Transverse colon (tissue), 4 donors: ENCODE results near the gene TPBG. TPM values are rescaled to one million over a fixed set of nuclear protein-coding genes. Genes with fewer than 3 reads are reported as not detected.

ENCODE experiments used
- DNase-seq: peaks from one replicate; pipeline ENCODE4 v3.0.0-alpha.2; 2019
- H3K27ac ChIP-seq, 4 donors: fragments of 200-600 bp; sonication (generic); 2 replicates each; pipeline ENCODE4 v1.5.1; 2016 to 2018; ENCODE audit warnings: inconsistent platforms in 4 of 4
- H3K27me3 ChIP-seq: fragments of 200-600 bp; sonication (generic); 2 replicates; pipeline ENCODE4 v1.5.1; 2017; ENCODE audit warnings: inconsistent platforms
- H3K36me3 ChIP-seq, 4 donors: fragments of 200-600 bp; sonication (generic); 2 replicates each; pipeline ENCODE4 v1.5.1; 2017 to 2019; ENCODE audit warnings: inconsistent platforms in 4 of 4
- H3K4me1 ChIP-seq, 4 donors: fragments of 200-600 bp; sonication (generic); 2 replicates each; pipeline ENCODE4 v1.5.1; 2017 to 2020; ENCODE audit warnings: inconsistent platforms in 4 of 4
- H3K4me3 ChIP-seq, 4 donors: fragments of 200-600 bp; sonication (generic); 1 replicate in 1 of 4; 2 replicates in 3 of 4; pipeline versions ENCODE4 v1.5.1 to v1.6.1; 2017 to 2019; ENCODE audit warnings: inconsistent platforms in 4 of 4
- H3K9me3 ChIP-seq, 2 donors: fragments of 200-600 bp; sonication (generic); 2 replicates each; pipeline ENCODE4 v1.5.1; 2017 to 2019; ENCODE audit warnings: inconsistent platforms in 2 of 2
- CTCF ChIP-seq, 5 experiments: fragments of 200-600 bp in 3 of 5; fragments of 450-650 bp in 2 of 5; sonication (generic) in 3 of 5; IDR thresholded peaks; 1 replicate in 2 of 5; 2 replicates in 3 of 5; pipeline ENCODE4 v1.5.1; 2016 to 2017; ENCODE audit warnings: antibody characterized with exemption in 5 of 5, inconsistent platforms in 3 of 5, mild to moderate bottlenecking in 2 of 5, moderate library complexity in 1 of 5
- EP300 ChIP-seq: sonication (generic); formaldehyde crosslinking; IDR thresholded peaks from one replicate; pipeline ENCODE4 v1.6.1; 2017; ENCODE audit warnings: antibody characterized with exemption, low read depth
- POLR2A ChIP-seq: fragments of 450-650 bp; IDR thresholded peaks from one replicate; pipeline ENCODE4 v1.6.1; 2016; ENCODE audit warnings: antibody characterized with exemption, mild to moderate bottlenecking, moderate library complexity
- POLR2AphosphoS5 ChIP-seq, 3 donors: sonication (generic); formaldehyde crosslinking; IDR thresholded peaks; one replicate each; pipeline ENCODE4 v1.6.1; 2016; ENCODE audit warnings: antibody characterized with exemption in 3 of 3
- WGBS, 2 donors: methylation state at CpG; one replicate each; pipeline ENCODE4 v1.1.5; 2018; ENCODE audit warnings: low coverage in 1 of 2; 5-methylcytosine and 5-hydroxymethylcytosine counted together
- in situ Hi-C, 4 donors: fragments of 200-750 bp; cut with MboI; loops; one replicate each; pipeline versions ENCODE4 v1.15.0 to v1.15.1; 2017; ENCODE audit warnings: low sequenced_read_pairs in 3 of 4, low pct_ligation_motif_present in 1 of 4, low pct_unique_long_range_greater_than_20kb in 1 of 4
- intact Hi-C: fragments of 100-400 bp; cut with DNase I; formaldehyde crosslinking; loops from one replicate; pipeline ENCODE4 v1.15.1; 2023; ENCODE audit warnings: low total_unique reads
- total RNA-seq, 4 donors: library from RNA; depleted of rRNA; stranded (reverse); fragments of >200 nt; gene quantifications; one replicate each; pipeline ENCODE4 v1.1.0, GENCODE V29; 2016

TPBG gene
- total RNA-seq, 4 donors from 2014 or later: 13.4 to 23.6 (median 19.3) TPM

GRCh38 chr6:82376636-82377035, 13.0 kb downstream of the TPBG start:
- H3K36me3 ChIP-seq: no peaks in the 10 kb centered on the region
- intact Hi-C loops (no loop called here), in situ Hi-C loops (no loop called here)
- TF ChIP-seq POLR2A: no peak
- no peak for TF ChIP-seq CTCF (IDR thresholded peaks at IDR 0.05)
- no peak for TF ChIP-seq POLR2AphosphoS5 (IDR thresholded peaks at IDR 0.05)
- no peak for TF ChIP-seq EP300
- H3K27ac ChIP-seq: no peak overlapping the region
- H3K4me1 ChIP-seq: no peaks in the 10 kb centered on the region
- no peaks in the 10 kb centered on the region for H3K27me3 ChIP-seq
- H3K4me3 ChIP-seq: no peak overlapping the region
- no peak for DNase-seq
- no peaks in the 10 kb centered on the region for H3K9me3 ChIP-seq

- no peaks in the 10 kb centered on the region for H3K27me3 ChIP-seq
- in situ Hi-C loops: no loop called here
- H3K4me1 ChIP-seq: no peaks in the 10 kb centered on the region
- TF ChIP-seq EP300 (no peak), CTCF (IDR thresholded peaks at IDR 0.05) (no peak), POLR2A (no peak), POLR2AphosphoS5 (IDR thresholded peaks at IDR 0.05) (no peak)
- H3K36me3 ChIP-seq: no peaks in the 10 kb centered on the region
- H3K4me3 ChIP-seq: no peak overlapping the region
- intact Hi-C loops: no loop called here
- no peak overlapping the region for H3K27ac ChIP-seq
- no peak for DNase-seq
- no peaks in the 10 kb centered on the region for H3K9me3 ChIP-seq
- WGBS, 2 donors: 86 to 88% methylated on average over 4 to 9 of the region's 9 CpGs
Measured at GRCh38 chr6:82380566-82381185, 17.1 kb downstream of the TPBG start.

- H3K9me3 ChIP-seq: no peaks in the 10 kb centered on the region
- H3K4me1 ChIP-seq: no peaks in the 10 kb centered on the region
- in situ Hi-C loops: no loop called here
- no peak overlapping the region for H3K4me3 ChIP-seq
- intact Hi-C loops: no loop called here
- no peaks in the 10 kb centered on the region for H3K27me3 ChIP-seq
- TF ChIP-seq POLR2AphosphoS5 (IDR thresholded peaks at IDR 0.05) (no peak), CTCF (IDR thresholded peaks at IDR 0.05) (no peak), EP300 (no peak), POLR2A (no peak)
- 83 to 100% methylated on average over 1 of the region's 1 CpG for WGBS, 2 donors
- H3K27ac ChIP-seq: no peak overlapping the region
- H3K36me3 ChIP-seq: no peaks in the 10 kb centered on the region
- DNase-seq: no peak
Measured at GRCh38 chr6:82381278-82381677, 17.7 kb downstream of the TPBG start.

- H3K36me3 ChIP-seq: no peaks in the 10 kb centered on the region
- intact Hi-C loops (no loop called here), in situ Hi-C loops (no loop called here)
- 29 to 59% methylated on average over 1 to 3 of the region's 3 CpGs for WGBS, 2 donors
- no peak for DNase-seq
- no peaks in the 10 kb centered on the region for H3K27me3 ChIP-seq
- TF ChIP-seq EP300: no peak
- no peak for TF ChIP-seq CTCF (IDR thresholded peaks at IDR 0.05)
- no peak for TF ChIP-seq POLR2AphosphoS5 (IDR thresholded peaks at IDR 0.05)
- no peak for TF ChIP-seq POLR2A
- no peaks in the 10 kb centered on the region for H3K4me1 ChIP-seq
- H3K4me3 ChIP-seq: no peak overlapping the region
- H3K9me3 ChIP-seq: no peaks in the 10 kb centered on the region
- no peak overlapping the region for H3K27ac ChIP-seq
Measured at GRCh38 chr6:82385102-82385501, 21.5 kb downstream of the TPBG start.
